ENCODE measurements around the gene DDX59. TPM values are rescaled to one million over a fixed set of nuclear protein-coding genes. Genes with fewer than 3 reads are reported as not detected.

DDX59 gene
- total RNA-seq = 12.6 and 14.1 TPM in 2 replicates

GRCh38 chr1:200669314-200670241 is at the start of gene DDX59:
Gene DDX59 (minus strand): TSS chr1:200669907. CDS start chr1:200666740, 3,167 bp downstream.

GRCh38 chr1:200620273-200621131 is 49.2 kb downstream of the DDX59 start, which contains the start of gene KIF14:
Gene KIF14 (minus strand): TSS chr1:200620751. CDS start chr1:200618723, 2,028 bp downstream.

Other genes with a start within 250 kb of the DDX59 start
- 10.9 and 11.9 TPM in 2 replicates for gene KIF14, start 49.2 kb downstream of the DDX59 start, total RNA-seq
- 14.1 and 15.3 TPM in 2 replicates for gene CAMSAP2, start 69.0 kb upstream of the DDX59 start, total RNA-seq
- not detected in 2 replicates for gene GPR25, start 203.1 kb upstream of the DDX59 start, total RNA-seq
- not detected in 2 replicates for gene INAVA, start 225.0 kb upstream of the DDX59 start, total RNA-seq